GM18951 (cell line): ENCODE results near the gene RHEBL1.

Source experiments
- POLR2A ChIP-seq: IDR thresholded peaks from 4 replicates; pipeline ENCODE4 v1.6.1; 2011; ENCODE audit warnings: mild to moderate bottlenecking; ENCODE audit not compliant: insufficient read length, insufficient read depth; ENCODE audit errors: extremely low read depth
- in situ Hi-C: fragments of 300-500 bp; cut with MboI; formaldehyde crosslinking; loops from one replicate; pipeline ENCODE4 v1.12.0; 2022; ENCODE audit warnings: low sequenced_read_pairs, mixed read lengths, inconsistent platforms; ENCODE audit not compliant: unreplicated experiment

Gene RHEBL1

DNA sequence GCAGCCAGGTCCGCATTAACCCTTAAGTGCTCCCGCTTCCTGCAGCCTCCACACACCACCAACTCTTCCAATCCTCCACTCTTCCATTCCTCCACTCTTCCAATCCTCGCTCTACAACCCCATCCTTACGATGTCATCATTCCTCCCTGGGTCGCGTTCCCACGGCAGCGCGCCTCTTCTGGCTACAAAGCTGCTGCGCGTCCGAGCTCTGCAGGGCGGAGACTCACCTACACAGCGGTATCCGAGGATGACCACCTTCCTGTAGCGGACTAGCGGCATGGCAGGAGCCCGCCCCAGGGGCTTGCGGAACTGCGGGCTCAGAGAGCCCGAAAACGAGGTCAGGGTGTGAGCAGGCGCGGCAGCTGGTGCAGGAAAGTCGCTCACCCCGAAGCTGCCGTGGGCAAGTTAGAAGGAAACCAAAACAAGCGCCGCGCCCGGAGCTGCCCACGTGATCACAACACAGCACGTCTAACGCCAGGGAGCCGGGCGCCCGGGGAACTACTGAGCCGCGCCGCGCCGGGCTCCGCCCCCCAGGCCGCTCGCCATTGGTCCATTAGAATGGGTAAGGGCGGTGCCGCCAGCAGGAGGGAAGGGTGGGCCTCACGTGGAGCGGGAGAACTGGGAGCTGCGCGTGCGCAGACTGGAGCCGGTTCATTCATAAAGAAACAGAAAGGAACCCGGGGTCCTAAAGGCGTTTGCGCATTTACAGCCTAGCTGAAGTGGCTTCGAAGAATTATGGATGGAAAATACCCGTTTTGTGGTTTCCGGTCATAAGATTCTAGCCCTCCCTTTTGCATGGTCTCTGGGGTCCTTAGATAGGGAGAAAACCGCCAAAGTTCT is at the start of gene RHEBL1:
TSS of gene RHEBL1 (minus strand) at position 473 of the 840 bp plus-strand sequence. CDS start at position 279, 194 bp downstream.
- peak; percentile 50 for TF ChIP-seq POLR2A
- in situ Hi-C loops: no loop called here

DNA sequence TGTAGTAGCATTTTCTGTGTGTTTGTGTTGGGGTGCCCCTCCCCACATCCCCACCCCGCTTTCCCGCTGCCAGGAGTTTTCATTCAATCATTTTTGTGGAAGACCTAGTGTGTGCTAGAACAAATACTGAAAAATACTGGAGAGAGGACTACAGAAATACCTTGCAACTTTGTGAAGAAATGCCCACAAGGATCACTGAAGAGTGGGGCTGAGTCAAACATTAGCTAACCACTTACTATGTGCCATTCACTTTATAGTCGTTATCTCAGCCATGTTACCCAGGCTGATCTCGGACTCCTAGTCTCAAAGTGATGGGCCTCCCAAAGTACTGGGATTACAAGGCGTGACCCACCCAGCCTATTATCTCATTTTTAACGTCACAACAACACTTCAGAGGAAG is 41.4 kb upstream of the RHEBL1 start:
- in situ Hi-C loops: no loop called here
- TF ChIP-seq POLR2A: no peak

DNA sequence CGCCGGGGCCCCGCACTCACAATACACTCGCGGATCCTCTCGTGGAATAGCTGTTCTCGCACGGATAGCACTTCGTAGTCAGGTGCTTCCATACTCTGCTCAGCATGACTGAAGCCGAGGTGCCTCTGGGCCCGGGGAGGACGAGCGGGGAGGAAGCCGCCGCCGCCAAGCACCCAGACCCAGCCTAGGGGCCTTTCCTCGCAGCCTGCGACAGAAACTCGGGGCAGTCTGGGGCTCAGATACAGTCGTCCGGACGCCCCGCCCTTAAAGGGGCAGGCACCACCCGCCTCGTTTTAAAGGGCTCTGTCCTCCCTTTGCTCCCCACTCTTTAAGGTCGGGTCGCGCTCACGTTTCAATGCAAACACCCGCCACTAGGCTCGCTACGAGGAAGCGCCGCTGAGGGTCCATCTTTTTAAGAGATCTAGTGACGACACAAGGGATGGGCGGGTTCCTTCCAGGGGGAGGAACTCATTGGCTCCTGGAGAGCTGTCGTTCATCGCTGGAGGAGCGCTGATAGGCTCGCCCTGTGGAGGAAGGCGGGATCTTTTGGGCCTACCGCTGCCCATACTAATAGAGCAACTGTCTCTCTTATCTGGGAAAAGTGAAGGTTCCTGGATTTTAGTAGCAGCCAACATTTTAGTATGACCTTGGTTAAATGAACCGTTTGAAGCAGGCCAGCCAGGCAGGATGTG is 40.8 kb upstream of the RHEBL1 start, which contains the start of gene LMBR1L:
TSS of gene LMBR1L (minus strand) at position 384 of the 692 bp plus-strand sequence. CDS start at position 92, 292 bp downstream.
- in situ Hi-C loops: no loop called here
- TF ChIP-seq POLR2A: peak; percentile 80

DNA sequence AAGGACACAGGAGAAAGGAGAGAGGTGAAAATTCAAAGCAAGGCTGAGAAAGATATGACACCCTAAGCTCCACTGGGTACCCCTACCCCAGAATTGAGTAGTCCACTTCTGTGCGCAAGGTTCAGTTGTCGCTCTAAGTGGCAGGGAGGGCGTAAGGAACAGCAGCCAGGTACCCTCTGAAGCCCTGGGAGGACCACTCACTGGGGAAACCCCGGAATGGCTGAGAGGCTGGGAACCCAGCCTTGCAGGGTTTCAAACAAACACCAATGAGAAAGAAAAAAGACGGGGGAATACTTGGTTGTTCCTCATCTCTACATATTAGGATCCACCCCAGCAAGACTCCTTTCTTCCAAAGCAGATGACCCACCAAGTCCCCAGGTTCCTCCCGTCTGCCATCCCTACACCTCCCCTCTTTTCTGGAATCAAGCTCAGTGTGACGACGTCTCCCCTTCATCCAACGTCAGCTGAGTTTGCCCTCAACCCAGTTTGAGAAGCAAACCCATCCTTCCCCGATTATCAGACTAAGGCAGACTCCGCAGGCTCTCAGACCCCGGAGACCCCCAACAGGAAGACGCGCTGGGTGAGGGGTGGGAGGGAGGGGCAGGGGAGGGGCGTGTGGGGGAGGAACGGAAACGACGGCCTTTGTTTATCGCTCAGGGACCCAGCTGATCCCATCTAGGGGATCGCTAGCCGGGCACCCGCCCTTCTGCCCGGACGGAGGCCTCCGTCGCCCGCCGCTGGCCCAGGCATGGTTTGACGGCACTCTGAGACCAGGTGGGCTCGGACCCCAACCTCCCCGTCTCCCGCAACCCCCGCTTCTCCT is 40.1 kb upstream of the RHEBL1 start:
- no peak for TF ChIP-seq POLR2A
- in situ Hi-C loops: no loop called here

DNA sequence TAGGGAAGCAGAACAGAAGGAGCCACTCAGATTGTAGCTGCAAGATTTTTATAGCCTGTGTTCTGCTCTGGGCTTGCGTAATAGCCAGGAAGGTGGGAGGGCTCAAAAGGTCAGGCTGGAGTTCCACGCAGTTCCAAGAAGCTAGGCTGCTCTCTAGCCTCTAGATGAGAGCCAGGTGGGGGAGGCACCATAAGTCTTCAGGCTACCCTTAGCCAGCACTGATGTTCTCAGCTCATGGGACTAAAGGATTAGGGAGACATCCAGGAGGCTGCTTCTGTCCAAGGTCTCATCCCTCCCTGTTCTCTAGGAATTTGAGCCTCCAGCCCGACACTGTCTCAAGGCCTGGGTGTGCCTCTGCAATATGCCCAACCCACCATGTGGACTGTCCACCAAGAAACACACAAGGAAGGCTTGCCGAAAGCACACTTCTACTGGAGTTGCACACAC is 39.2 kb upstream of the RHEBL1 start:
- in situ Hi-C loops: no loop called here

GRCh38 chr12:49105504-49106084 is 35.8 kb upstream of the RHEBL1 start:
- in situ Hi-C loops: no loop called here
- TF ChIP-seq POLR2A: no peak

More for the DNA sequence above, 39.2 kb upstream of the RHEBL1 start:
- no peak for TF ChIP-seq POLR2A

DNA sequence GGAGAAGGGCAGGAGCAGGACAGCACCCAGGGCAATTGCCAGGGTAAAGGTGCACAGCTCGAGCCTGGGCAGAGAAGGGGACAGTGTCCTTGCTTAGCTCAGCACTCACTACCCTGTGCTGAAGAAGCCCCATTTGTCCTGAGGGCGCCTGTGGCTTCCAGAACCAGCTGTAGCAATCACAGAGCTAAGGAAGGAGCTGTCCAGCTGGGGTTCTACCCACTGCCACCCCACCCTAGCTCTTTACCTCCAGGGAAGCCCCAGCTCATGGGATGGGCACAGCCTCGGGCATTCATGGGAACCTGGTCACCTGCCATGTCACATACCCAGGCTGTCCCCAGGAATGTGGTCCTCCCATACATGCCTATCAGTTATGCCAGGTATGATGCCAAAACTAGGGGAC is 35.0 kb upstream of the RHEBL1 start:
- no peak for TF ChIP-seq POLR2A
- in situ Hi-C loops: no loop called here

- no peak for TF ChIP-seq POLR2A
- in situ Hi-C loops: no loop called here
Measured at GRCh38 chr12:49100380-49100779, 30.6 kb upstream of the RHEBL1 start.

GRCh38 chr12:49098703-49099102 is 28.9 kb upstream of the RHEBL1 start:
- in situ Hi-C loops: no loop called here
- no peak for TF ChIP-seq POLR2A

DNA sequence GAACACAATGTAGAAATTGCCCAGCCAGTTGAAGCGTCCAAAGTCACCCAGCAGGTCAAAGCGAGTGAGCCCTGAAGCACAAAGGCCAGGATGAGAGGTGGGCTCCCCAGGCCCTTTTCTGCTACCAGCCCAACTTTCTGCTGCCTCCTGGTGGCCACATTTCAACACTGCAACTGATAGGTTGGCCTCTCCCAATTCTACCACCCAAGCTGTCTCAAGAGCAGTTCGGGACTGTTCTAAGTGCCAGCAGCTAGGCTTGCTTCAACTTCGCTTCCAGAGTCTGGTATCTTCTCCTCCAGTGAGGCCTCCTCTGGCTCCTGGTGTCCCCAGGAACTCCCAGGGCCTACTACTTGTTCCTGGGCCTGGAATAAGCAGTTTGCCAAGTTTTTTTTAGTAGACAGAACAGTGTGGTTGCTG is 28.3 kb upstream of the RHEBL1 start:
- no peak for TF ChIP-seq POLR2A
- in situ Hi-C loops: no loop called here

DNA sequence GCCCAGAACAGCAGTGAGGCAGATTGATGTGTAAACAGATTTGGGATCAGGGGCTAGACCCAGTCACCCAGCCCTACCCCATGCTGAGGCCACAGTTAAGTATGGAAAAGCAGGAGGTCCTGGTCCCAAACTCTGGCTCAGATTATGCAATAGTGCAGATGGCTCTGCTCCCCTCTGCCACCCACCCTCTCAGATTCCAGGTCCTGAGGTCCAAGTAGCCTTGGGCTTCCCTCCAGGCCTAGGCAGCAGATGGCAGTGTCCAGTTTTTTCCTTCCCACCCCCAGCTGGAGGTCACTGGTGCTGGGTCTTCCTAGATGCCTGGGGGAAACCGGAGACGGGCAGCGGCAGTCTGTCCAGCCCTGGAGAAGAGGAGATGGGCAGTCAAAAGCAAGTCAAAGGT is 27.6 kb upstream of the RHEBL1 start:
- in situ Hi-C loops: no loop called here
- no peak for TF ChIP-seq POLR2A

GRCh38 chr12:49094975-49095365 is 25.2 kb upstream of the RHEBL1 start:
- no peak for TF ChIP-seq POLR2A
- in situ Hi-C loops: no loop called here
